SK-N-MC (cell line): ENCODE measurements around the gene RAVER2.

ENCODE experiments used
- EZH2 ChIP-seq: fragments of 200-600 bp; sonication (generic); IDR thresholded peaks from one replicate; pipeline ENCODE4 v1.6.1; 2017; ENCODE audit warnings: antibody characterized with exemption
- POLR2AphosphoS5 ChIP-seq: IDR thresholded peaks from 2 replicates; pipeline ENCODE4 v1.6.1; 2012; ENCODE audit warnings: mild to moderate bottlenecking, low read depth, low read length, borderline replicate concordance

GRCh38 chr1:64850846-64851245, 106.0 kb downstream of the RAVER2 start:
- no peak for TF ChIP-seq EZH2
- TF ChIP-seq POLR2AphosphoS5: no peak
